ENCODE measurements around the gene KLF16.
"Not testable (repeated sequence)": the region's sequence is repeated elsewhere in the genome, so short reads cannot be mapped to it uniquely, and the experiment has no call there.

KLF16 gene

DNA sequence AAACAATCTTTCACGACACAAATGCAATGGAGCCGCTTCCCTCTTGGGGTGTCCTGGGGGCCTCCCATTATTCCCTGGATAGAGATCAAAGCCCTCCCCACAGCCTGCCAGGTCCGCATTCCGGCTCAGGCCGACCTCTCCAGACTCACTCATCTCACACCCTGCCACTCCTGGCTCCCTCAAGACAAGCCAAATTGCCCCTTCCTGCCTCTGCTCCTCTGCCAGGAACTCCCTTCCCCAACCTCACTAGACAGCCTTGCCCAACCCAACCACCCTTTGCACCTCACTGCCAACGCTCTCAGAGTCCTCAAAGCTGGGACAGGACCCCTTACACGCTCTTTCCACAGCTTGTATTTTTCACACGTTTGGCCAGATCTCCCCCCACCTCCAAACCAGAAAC, 20.4 kb upstream of the KLF16 start:
- DNase-seq = no peak

DNA sequence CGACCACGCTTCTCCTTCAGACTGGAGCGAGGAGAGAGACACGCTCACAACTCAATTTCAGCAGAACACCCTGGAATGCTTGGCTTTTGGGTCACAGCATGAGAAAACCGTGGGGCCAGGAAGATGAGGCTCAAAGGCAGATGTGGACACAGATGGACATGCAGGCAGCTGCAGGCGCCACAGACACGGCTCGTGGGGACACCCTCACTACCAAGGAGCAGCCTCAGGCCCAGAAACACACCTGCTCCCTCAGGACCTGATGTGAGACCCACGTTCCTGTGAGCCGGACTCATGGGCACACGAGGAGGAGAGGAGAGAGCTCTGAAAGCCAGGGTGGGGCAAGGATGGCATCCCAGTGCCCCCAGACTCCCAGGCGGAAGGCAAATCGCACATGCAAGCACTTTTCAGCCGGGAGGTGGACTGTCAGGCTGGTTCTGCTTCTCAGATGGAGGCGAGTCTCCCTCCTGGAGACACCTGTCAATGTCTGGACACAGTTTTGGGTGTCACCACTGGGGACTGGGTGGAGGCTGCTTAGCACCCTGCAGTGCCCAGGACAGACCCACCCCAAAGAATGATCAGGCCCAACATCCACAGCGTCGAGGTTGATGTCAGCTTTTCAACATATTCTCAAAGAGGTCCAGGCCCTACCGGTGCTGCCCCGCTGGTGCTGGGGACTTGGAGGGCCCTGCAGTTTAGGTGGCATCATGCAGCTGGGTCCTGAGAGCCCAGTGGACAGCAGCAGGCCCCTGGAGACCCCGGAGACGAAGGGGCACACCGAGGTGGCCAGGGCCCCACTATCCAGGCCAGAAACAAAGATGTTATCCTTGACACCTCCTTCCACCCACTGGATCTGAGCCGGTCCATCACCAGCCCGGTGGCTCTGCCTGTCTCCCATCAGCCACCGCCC, 19.7 kb upstream of the KLF16 start:
- no peak for DNase-seq

DNA sequence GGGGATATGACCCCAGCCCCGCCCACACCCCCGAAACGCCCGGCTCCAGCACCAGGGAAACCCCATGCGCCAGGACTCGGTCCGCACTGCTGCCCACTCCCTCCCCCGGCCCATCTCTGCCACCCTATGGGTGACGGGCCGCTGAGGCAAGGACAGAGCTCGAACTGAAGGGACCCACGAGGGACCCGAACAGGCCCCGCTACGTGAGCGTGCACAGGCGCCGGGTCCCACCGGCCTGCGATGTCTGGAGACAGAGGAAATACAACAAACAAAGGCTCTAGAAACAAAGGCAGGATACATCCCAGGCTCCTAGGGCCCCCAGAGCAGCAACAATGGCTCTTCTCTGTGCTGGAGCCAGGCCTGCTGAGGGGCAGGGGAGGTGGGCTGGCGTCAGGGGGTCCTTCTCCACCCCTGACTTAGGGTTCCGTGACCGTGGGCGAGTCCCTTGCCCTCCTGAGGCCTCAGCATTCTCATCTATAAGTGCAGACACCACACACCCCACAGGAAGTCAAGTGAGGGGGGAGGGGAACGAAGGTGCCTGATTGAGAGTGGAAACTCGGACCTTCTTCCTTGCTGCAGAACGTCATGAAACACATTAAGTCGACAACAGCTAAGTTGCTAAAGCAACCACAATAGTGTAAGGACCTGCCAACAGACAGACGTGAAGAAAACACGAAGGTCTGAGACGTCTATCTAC, 18.9 kb upstream of the KLF16 start:
- no peak for DNase-seq

DNA sequence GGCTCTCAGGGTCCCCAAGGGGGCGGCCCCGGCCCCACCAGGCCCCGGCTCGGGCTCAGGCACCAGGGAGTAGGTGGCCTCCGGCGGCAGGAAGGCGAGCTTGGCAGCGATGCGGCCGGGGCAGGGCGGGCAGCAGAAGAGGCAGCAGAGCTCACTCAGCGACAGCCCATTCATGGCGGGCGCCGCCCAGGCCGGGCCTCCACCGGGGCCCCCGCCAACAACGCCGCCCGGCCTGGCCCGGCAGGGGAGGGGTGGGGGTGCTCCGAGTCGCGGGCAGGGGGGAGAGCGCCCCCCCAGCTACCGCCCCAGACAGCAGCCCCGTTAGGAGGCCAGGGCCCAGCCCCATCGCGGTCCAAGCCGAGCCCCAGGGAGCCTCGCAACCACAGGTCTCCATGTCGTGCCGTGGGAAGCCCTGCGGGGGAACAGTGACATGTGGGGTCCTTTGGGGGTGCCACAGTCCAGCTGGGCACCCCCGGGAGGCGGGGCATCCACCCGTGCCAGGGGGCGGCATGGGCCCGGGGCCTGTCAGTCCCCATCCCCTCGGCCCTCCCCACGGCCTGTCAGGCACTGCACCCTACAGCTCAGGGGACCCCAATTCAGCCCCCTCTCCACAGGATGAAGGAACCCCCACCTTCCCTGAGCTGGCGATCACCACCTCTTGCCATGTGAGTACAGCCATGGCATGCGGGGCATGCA, 18.2 kb upstream of the KLF16 start:
- DNase-seq = not testable (repeated sequence)

DNA sequence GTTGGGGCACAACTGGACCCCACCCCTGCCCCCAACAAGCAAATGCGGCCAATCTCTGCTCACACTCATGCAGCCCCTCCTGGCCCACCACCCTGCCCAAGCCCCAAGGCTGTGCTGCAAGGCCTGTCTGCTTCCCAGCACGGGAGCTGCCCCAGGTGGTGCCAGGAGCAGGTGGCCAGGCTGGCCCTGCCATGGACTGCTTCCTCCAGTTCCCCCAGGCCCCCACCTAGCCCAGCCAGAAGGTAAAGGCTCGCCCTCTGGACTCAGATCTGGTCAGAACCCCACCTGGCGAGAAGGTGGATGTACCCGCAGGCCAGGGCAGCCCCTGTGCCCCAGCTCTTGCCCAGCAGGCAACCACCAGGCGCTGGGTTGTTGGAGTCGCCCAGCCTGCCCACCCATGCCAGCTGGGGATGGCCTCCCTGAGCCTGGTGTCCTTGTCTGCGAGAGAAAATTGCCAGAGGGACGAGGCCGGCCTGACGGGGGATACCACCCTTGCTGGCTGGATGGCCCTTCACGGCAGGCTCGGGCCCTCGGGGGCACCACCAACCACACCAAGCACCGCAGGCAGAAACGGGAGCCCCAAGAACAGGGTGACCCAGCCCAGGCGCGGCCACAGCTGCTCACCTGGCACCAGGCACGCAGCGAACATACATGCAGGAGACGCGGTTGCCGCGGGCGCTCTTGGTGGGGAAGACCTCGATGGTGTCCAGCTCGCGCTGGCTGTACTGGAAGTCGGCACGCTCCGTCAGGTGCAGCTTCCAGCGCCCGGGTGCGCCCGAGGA, 17.4 kb upstream of the KLF16 start:
- no peak for DNase-seq

DNA sequence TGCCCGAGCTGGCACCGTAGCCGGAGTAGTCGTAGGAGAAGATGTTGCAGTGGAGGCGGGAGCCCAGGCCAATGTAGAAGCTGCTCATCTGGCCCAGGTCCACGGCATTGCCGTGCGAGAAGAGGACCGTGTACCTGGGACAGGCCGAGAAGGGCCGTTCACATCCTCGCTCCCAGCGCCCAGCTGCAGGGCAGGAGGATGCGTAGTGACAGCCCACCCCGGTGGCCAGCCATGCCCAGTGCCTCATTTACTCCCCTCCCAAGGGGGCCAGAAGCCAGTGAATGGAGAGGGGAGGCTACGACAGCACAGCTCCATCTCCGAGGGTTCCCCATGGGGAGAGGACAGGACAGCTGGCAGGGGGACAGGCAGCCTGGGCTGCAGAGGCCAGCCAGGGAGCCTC, 16.6 kb upstream of the KLF16 start:
- not testable (repeated sequence) for DNase-seq

DNA sequence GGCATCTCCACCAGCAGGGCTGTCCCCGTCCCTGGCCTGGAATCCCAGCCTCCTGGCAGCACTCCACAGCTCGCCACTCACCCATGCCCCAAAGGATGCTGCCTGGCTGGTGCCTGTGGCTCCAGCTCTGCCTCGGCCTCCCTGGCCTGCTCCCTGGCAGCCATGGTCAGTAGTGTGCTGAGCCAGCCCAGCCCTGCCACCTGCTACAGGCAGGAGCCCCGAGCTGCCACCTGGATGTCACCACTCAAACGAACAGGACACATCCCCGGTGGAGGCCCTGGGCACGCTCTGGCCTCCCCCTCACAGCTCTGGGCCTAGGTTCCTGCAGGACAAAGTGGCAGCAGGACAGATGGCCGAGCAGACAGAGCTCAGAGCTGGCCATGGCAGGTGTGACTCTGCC, 15.2 kb upstream of the KLF16 start:
- not testable (repeated sequence) for DNase-seq

DNA sequence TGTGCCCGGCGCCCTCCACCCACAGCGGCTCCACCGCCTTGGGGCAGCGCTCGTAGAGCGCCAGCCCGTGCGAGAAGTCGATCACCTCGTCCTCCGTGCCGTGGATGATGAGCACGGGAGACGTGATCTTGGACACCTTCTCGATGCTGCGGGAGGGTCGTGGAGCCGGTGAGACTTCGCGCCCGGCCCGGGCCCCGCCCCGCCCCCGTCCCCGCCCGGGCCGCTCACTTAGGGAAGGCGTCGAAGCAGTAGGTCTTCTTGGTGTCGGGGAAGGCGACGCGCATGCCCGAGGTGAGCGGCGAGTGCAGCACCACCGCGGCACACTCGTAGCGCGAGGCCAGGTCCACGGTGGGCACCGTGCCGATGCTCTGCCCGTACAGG, 13.9 kb upstream of the KLF16 start:
- DNase-seq = peak; percentile 21

DNA sequence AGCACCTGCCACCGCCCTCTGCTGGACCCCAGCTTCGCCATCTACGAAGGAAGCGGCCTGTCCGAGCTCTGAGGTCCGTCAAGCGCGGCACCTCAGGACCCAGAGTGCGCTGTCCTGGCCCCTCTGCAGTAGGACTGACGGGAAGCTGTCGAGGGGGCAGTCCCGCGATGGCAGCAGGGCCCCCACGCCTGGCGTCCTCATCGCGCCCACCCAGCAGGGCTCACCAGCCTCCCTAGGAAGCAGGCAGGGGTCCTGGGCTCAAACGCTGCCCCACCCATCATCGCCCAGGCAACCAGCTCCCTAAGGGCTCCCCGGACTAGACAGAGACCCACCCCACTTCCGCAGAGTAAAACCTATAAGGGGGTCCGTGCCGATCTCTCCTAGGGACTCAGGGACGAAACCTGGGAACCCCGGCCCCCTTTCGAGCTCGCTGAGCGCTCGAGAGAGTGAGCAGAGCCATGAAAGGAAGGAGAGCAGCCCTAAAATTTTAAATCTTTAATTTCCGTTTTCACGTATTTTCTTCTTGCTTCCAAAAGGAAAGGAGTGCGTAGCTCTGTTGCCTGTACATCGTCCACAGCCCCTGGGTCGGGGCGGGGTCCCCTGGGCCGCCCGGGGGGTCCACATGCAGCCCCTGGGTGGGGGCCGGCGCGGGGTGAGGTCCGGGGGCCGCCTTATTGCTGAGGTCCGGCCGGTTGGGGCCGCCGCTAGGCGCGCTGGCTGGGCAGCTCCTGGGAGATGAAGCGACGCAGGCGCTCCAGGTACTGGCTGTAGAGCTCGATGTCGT, 13.3 kb upstream of the KLF16 start:
- peak; percentile 22 for DNase-seq

DNA sequence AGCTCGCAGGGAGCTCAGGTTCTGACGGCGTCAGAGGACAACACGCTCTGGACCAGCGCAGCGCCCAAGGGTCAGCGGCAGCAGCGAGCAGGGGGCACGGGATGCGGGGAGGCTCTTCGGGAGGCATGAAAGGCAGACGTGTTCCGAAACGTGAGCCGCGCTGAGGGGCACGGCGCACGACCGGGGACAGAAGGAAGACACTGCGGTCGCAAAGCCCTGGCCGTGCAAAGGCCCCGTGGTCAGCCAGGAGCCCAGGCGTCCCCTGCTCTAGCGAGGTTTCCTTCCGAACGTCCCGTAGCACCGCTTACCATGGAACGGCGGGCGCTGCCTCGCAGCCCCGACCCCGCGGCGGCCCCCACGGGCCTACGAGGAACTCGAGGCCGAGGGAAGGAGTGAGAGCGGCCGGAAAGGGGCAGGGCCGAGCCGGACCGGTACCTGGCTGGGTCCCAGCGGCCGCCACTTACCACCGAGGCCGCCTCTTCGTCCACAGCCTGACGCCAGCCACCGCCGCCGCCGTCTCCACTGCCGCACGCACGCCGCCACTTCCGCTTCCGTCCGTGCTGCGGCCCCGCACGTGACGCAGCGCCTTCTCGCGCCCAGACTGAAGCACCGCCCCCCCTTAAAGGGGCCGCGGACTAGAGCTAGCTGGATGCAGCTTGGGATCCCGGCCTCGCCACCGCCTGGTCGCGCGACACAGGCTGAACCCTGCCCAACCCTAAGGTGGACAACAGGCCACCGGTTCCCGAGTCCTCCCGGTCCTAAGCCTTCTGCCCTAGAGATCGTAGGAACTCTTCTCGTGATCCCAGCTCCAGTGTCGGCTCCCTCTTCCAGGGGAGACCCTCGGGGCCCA, 12.5 kb upstream of the KLF16 start:
- DNase-seq = peak; percentile 87

DNA sequence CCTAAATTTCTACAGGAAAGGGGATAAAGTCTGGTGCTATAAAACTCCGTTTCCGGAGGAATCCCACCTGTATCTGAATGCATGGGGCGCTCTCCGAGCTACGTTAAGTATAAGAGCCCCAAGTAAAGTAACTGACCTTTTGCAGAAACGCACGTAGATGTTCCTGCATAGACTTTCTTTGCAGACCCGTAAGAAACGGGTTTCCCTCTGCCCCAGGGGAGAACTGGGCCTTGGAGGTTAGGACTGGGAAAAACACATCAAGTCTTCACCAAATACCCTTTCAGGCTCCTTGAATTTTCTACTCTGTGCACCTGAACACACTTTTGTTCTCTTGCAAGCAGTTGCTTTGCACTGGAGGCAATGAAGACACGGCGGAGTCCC, 11.9 kb upstream of the KLF16 start:
- DNase-seq = not testable (repeated sequence)

DNA sequence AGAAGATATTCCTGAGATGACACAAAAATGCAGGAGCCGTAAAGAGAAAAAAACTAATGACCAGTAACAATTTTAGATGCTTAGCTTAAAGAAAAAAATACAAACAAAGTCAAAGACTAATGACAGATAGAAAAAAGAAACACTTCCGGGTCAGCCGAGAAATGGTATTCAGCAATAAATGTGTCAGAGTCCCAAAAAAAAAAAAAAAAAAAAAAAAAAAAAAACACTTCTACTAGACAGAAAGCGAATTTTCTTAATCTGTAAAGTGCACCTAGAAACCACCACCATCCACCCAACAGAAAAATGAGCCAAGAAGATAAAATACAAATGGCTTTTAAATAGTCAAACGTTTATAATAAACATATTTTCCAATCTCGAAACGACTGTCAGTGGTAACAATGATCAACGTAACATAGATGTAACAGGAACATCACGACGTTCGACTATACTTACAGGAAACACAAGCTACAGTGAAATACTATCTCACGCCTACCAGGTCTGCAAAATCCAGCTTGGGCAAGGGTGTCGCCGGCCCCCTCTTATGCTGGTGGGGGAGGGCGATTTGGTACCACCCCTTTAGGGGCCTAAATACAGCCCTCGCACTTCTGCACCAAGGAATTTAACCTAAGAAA, 11.3 kb upstream of the KLF16 start:
- peak; percentile 2 for DNase-seq

DNA sequence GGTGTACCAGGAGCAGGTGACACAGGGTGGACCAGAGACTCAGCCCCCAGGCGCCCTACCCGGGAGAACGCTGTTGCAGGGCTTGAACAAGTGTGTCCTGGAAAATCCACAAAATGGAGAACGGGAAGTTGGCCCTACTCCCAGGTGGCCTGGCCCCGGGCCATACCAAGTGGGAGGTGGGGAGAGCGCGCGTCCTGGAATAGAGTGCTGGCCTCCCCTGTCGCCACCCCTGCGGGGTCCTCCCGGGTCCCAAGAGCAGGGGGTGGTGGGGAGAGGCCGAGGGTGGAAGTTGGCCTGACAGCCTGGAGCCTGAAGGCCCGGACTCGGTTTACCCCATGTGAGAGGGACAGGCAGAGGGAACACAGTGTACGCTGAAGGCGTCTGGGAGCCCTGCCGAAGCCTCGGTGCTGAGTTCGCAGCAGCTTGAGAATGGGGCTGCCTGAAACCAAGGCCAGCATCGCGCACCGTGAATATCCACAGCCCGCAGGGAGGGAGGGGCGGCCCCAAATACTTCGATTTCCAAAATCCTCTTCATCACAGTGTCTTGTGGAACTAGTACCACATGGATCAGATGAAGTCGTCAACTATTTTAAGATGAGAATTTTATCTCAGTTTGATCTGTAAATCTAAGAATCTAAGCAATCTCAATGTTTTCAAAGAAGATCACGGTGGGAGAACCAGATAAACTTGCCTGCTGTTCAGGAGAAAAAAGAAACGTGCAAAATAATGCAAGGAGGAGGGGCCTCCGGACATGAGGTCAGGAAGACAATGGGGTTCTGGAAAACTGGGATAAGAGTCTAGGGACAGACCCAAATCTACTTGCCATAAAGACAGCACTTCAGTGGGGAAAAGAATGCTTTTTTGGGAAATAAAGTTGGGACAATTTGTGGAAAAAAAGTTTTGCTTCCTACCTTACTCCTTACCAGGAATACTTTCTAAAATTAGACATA, 10.4 kb upstream of the KLF16 start:
- DNase-seq = peak; percentile 75

DNA sequence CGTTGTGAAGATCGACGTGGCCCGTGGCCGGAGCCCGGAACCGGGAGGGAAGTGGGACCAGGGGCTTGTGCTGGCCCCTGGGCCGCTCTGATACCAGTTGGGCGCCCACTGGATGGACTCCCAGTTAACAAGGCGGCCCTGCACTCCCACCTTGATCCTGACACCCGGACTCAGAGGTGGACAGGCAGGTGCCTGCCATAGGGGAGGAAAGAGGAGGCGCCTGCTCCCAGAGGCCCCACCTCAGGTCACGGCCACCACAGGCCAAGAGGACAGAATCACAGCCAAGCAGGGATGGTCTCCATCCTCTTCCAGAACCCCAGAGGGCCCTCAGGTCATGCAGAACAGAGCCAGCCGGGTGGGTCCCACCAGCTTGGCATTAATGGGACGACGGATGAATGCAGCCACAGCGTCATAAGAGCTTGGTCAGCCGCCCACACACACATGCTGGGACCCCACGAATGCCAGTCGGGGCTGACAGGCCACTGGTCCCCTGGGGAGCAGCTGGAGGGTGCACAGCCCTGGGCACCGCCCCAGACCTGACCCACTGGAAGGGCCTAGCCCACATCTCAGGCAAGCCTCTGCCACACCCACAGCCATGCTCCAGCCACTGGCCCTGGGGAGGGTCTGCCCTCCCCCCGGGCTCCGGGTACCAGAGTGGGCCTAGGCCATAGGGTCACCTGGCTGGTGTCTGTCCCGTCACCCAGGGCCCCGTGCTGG, 9.6 kb upstream of the KLF16 start:
- DNase-seq = no peak

DNA sequence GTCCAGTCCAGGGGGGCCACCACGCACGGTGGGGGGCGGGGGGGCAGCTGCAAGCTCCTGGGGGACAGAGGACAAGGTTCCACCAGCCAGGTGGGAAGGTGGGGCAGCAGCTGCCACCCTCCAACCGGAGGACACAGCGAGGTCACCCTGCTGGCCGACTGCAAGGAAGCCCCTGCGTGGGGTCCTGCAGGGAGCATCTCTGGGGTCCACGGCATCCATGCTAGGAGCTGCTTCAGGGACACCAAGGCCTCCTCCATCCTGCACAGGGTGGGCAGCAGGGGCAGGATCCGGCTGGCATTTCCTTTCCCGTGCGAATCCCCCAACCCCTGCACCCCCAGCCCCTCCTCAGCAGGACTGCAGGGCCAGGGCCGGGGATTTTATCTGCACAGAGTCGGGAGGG, 8.3 kb upstream of the KLF16 start:
- DNase-seq = no peak

DNA sequence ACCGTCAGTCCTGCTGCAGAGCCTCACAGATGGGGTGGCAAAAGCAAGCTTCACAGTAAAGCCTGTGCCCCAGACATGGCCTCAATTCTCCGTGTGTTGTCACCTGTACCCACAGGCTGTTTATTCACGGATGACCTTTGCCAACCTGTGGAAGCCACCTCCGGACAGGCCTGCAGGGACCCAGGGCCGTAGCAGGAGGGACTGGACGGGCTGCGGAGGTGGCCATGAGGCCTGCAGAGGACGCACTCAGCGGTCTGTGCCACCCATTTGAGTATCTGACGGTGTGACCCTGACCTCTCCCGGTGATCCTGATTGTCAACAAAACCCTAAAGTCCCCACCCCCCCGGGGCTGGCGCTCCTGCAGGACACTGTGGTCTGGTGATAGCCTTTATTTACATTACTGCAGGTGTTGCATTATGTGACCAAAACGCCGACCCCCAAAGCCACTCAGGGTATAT, 7.8 kb upstream of the KLF16 start:
- DNase-seq = no peak

DNA sequence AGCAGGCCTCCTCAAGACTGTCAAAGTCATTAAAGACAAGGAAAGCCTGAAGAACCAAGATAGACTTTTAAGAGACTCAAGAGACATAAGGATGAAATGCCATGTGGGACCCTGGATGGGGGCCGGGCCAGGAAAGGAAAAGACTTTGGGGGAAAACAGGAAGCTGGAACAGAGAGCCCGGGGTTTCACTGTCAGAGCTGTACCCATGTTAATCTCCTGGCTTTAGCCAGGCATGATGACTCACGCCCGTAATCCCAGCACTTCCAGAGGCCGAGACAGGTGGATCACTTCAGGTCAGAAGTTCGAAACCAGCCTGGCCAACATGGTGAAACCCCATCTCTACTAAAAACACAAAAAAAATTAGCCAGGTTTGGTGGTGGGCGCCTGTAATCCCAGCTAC, 5.6 kb upstream of the KLF16 start:
- DNase-seq = no peak

DNA sequence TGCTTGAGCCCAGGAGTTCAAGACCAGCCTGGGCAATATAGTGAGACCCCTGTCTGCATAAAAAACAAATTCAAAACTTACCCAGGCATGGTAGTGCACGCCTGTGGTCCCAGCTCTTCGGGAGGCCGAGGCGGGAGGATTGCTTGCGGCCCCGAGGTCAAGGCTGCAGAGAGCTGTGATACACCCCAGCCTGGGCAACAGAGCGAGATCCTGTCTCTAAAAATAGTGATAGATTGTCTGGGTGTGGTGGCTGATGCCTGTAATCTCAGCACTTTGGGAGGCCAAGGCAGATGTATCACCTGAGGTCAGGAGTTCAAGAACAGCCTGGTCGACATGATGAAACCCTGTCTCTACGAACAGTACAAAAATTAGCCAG, 4.0 kb upstream of the KLF16 start:
- DNase-seq = no peak
